Left ventricle myocardium inferior (tissue), 1 donor: ENCODE measurements around the gene KIF13A. TPM values are rescaled to one million over a fixed set of nuclear protein-coding genes. Genes with fewer than 3 reads are reported as not detected.

Experiments used
- DNase-seq: peaks from one replicate; pipeline ENCODE4 v3.0.0-alpha.2; 2020
- H3K27ac ChIP-seq: fragments of 200-600 bp; replicated peaks from 2 replicates; pipeline ENCODE4 v1.8.0; 2021
- H3K27me3 ChIP-seq: fragments of 200-600 bp; 2 replicates; pipeline ENCODE4 v1.8.0; 2021; ENCODE audit warnings: low read depth
- H3K36me3 ChIP-seq: fragments of 200-600 bp; 2 replicates; pipeline ENCODE4 v1.8.0; 2021
- H3K4me1 ChIP-seq: fragments of 200-600 bp; 2 replicates; pipeline ENCODE4 v1.8.0; 2021
- H3K4me3 ChIP-seq: fragments of 200-600 bp; 2 replicates; pipeline ENCODE4 v1.8.0; 2021; ENCODE audit warnings: mild to moderate bottlenecking, moderate library complexity
- H3K9me3 ChIP-seq: fragments of 200-600 bp; replicated peaks from 2 replicates; pipeline ENCODE4 v1.8.0; 2021
- intact Hi-C: fragments of 100-400 bp; cut with micrococcal nuclease; formaldehyde crosslinking; loops from one replicate; pipeline ENCODE4 v1.11.0; 2022
- total RNA-seq: library from RNA; stranded (reverse); fragmentation: NEBNext Ultra II Directional; extraction: Animal tissue kit (Norgen Biotek cat#: 25700); gene quantifications from one replicate; pipeline ENCODE4 v1.2.1, GENCODE V29; 2021
- TF ChIP-seq, protein P1 (sequence below): fragments of 200-600 bp; IDR thresholded peaks from 2 replicates; pipeline ENCODE4 v1.8.0; 2021; ENCODE audit warnings: antibody characterized with exemption, mild to moderate bottlenecking, borderline replicate concordance
- donor health status: DM: no; HTN: yes; CAD: no; lungs with severe emphysema.

The KIF13A gene
- total RNA-seq, 1 donor from 2014 or later = 85.7 TPM

DNA sequence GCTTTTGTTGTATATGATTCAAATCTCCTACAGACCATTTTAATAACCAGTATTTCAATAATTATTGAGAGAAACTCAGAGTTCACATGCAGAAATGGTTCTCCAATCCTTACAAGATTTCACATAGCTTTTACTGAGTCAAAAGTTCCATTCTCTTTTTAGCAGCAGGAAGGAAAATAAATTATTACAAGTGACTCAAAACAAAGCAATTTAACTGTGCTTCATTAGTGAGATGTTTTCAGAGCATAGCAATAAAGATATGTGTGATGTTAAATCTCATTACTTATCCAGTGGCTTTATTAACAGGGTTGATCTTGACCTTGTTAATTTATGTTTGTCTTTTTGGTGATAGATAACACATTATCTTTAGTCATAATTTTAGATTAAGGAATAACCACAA, 22.0 kb downstream of the KIF13A start:
- DNase-seq = no peak
- H3K4me3 ChIP-seq = no peak overlapping the region
- H3K36me3 ChIP-seq = no peaks in the 10 kb centered on the region
- peak overlapping the region; percentile 58 for H3K27ac ChIP-seq
- TF ChIP-seq, protein P1, sequence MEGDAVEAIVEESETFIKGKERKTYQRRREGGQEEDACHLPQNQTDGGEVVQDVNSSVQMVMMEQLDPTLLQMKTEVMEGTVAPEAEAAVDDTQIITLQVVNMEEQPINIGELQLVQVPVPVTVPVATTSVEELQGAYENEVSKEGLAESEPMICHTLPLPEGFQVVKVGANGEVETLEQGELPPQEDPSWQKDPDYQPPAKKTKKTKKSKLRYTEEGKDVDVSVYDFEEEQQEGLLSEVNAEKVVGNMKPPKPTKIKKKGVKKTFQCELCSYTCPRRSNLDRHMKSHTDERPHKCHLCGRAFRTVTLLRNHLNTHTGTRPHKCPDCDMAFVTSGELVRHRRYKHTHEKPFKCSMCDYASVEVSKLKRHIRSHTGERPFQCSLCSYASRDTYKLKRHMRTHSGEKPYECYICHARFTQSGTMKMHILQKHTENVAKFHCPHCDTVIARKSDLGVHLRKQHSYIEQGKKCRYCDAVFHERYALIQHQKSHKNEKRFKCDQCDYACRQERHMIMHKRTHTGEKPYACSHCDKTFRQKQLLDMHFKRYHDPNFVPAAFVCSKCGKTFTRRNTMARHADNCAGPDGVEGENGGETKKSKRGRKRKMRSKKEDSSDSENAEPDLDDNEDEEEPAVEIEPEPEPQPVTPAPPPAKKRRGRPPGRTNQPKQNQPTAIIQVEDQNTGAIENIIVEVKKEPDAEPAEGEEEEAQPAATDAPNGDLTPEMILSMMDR = no peak
- no peaks in the 10 kb centered on the region for H3K27me3 ChIP-seq
- peaks cover 93% of the 10 kb centered on the region for H3K4me1 ChIP-seq
- intact Hi-C loops = no loop called here
- no peaks in the 10 kb centered on the region for H3K9me3 ChIP-seq

GRCh38 chr6:17964633-17965032, 22.8 kb downstream of the KIF13A start:
- TF ChIP-seq, protein P1 = no peak
- no peak for DNase-seq
- peaks cover 96% of the 10 kb centered on the region for H3K4me1 ChIP-seq
- H3K4me3 ChIP-seq = no peak overlapping the region
- no peaks in the 10 kb centered on the region for H3K36me3 ChIP-seq
- intact Hi-C loops = no loop called here
- H3K27ac ChIP-seq = peak overlapping the region; percentile 58
- H3K27me3 ChIP-seq = no peaks in the 10 kb centered on the region
- H3K9me3 ChIP-seq = no peaks in the 10 kb centered on the region

DNA sequence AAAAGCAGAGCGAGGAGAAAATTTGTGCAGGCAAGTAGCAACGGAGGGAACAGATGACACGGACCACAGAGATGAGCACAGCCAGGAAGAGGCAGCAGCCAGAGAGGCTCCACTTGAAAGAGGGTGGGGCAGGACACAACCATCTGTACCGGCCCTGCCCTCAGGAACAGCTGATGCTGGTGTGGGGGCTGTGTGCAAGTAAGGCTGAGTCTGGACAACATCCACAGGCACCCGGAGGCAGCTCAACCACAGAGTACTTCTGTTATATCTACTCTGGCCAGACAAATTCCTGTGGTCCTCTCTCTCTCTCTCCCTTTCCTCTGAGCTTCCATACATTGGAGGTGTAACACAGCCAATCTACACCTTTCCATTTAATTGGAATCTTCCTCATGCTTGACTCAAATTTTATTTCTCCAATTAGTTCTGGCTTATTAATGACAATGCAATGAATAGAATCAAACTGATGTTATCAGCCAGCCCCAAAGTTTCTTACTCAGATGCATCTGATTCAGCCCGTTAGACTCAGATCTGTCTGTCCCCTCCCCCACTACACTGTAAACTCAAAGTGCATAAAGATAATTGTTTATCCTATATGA, 24.9 kb downstream of the KIF13A start:
- intact Hi-C loops = no loop called here
- H3K27ac ChIP-seq = peak overlapping the region; percentile 72
- H3K9me3 ChIP-seq = no peaks in the 10 kb centered on the region
- peaks cover 96% of the 10 kb centered on the region for H3K4me1 ChIP-seq
- TF ChIP-seq, protein P1 = no peak
- H3K4me3 ChIP-seq = peak overlapping the region; percentile 18
- peak; percentile 83 for DNase-seq
- H3K27me3 ChIP-seq = no peaks in the 10 kb centered on the region
- H3K36me3 ChIP-seq = no peaks in the 10 kb centered on the region

- TF ChIP-seq, protein P1 = no peak
- H3K27me3 ChIP-seq = no peaks in the 10 kb centered on the region
- H3K9me3 ChIP-seq = no peaks in the 10 kb centered on the region
- H3K4me1 ChIP-seq = peaks cover 88% of the 10 kb centered on the region
- no peak overlapping the region for H3K4me3 ChIP-seq
- intact Hi-C loops = no loop called here
- H3K36me3 ChIP-seq = no peaks in the 10 kb centered on the region
- no peak for DNase-seq
- peak overlapping the region; percentile 31 for H3K27ac ChIP-seq
Measured at GRCh38 chr6:17959302-17959701, 28.1 kb downstream of the KIF13A start.

- H3K27ac ChIP-seq = peak overlapping the region; percentile 41
- intact Hi-C loops = no loop called here
Measured at GRCh38 chr6:17957904-17958620, 29.4 kb downstream of the KIF13A start.

More at GRCh38 chr6:17957904-17958620, 29.4 kb downstream of the KIF13A start:
- H3K36me3 ChIP-seq = peaks cover 9% of the 10 kb centered on the region
- H3K4me1 ChIP-seq = peaks cover 81% of the 10 kb centered on the region
- H3K4me3 ChIP-seq = no peak overlapping the region
- DNase-seq = no peak
- TF ChIP-seq, protein P1 = no peak
- no peaks in the 10 kb centered on the region for H3K9me3 ChIP-seq
- H3K27me3 ChIP-seq = no peaks in the 10 kb centered on the region
